K562 (cell line): ENCODE data around the gene RNF39. TPM values are rescaled to one million over a fixed set of nuclear protein-coding genes. Genes with fewer than 3 reads are reported as not detected.

Experiments
- ATAC-seq: fragments of 200-7000 bp; cut with Tn5 transposase; 3 replicates; pipeline ENCODE4 v1.9.1; 2020; ENCODE audit warnings: moderate library complexity
- BruUV-seq: library from RNA; stranded (reverse); fragments of 400-500 nt; replicated peaks from 2 replicates; lab custom pipeline; 2021; lab: Mats Ljungman, UMichigan
- CTCF ChIA-PET: fragments of 300-600 bp; formaldehyde crosslinking; extraction: SDS; loops from one replicate; lab custom pipeline; 2021; ENCODE audit warnings: low intra/inter-chr PET ratio; lab: Yijun Ruan, JAX
- POLR2A ChIA-PET: fragments of 300-600, 350-650 bp; sonication (Branson Sonifier 250); formaldehyde crosslinking; extraction: SDS; loops from one replicate; lab custom pipeline; 2021; ENCODE audit warnings: antibody characterized with exemption, inconsistent platforms; lab: Yijun Ruan, JAX
- DNase-seq, 4 experiments: peaks; one replicate each; pipeline versions ENCODE4 v3.0.0 to v3.0.0-alpha.2; 2011 to 2018; ENCODE audit warnings: low spot score in 3 of 4, mixed read lengths in 3 of 4; ENCODE audit errors: extremely low read depth in 1 of 4
- FAIRE-seq: peaks from 2 replicates; lab custom pipeline; 2011; peaks lifted over from hg19 to GRCh38; lab: Jason Lieb, UNC
- H2AFZ ChIP-seq: 2 replicates; pipeline ENCODE4 v1.6.0; 2011; ENCODE audit warnings: low read depth, low read length, control low read depth, inconsistent platforms
- H3K27ac ChIP-seq: fragments of 200-600 bp; 3 replicates; pipeline ENCODE4 v1.8.0; 2011; ENCODE audit warnings: low read depth, mild to moderate bottlenecking, control low read depth, inconsistent platforms, low read length, moderate library complexity, mixed read lengths; ENCODE audit errors: extremely low read depth
- H3K27me3 ChIP-seq, 2 experiments: fragments of 300-600 bp in 1 of 2; 2 replicates in 1 of 2; 3 replicates in 1 of 2; pipeline versions ENCODE4 v1.6.0 to v1.8.0; 2011; ENCODE audit warnings: inconsistent platforms in 2 of 2, low read length in 2 of 2, mild to moderate bottlenecking in 1 of 2, mixed read lengths in 1 of 2, moderate library complexity in 1 of 2; ENCODE audit not compliant: control insufficient read depth in 2 of 2, insufficient read depth in 2 of 2
- H3K36me3 ChIP-seq: fragments of 300-600 bp; 3 replicates; pipeline ENCODE4 v1.8.0; 2011; ENCODE audit warnings: mild to moderate bottlenecking, low read length, inconsistent platforms; ENCODE audit not compliant: control insufficient read depth, insufficient read depth
- H3K4me1 ChIP-seq, 2 experiments: fragments of 200-600 bp in 1 of 2; replicated peaks in 1 of 2; 2 replicates in 1 of 2; 3 replicates in 1 of 2; pipeline versions ENCODE4 v1.5.1 to v1.8.0; 2011; ENCODE audit warnings: inconsistent platforms in 2 of 2, low read length in 2 of 2, mild to moderate bottlenecking in 1 of 2, mixed read lengths in 1 of 2, moderate library complexity in 1 of 2; ENCODE audit not compliant: control insufficient read depth in 2 of 2, insufficient read depth in 2 of 2
- H3K4me2 ChIP-seq: 2 replicates; pipeline ENCODE4 v1.6.1; 2011; ENCODE audit warnings: low read length, control low read depth, inconsistent platforms, mixed read lengths; ENCODE audit not compliant: insufficient read depth
- H3K4me3 ChIP-seq: fragments of 200-600 bp; sonication (generic), shearing (Covaris generic); 2 replicates; pipeline ENCODE4 v1.5.1; 2016; ENCODE audit warnings: control low read depth, inconsistent platforms
- H3K79me2 ChIP-seq: fragments of 200-600 bp; 3 replicates; pipeline ENCODE4 v1.8.0; 2011; ENCODE audit warnings: low read length, inconsistent platforms; ENCODE audit not compliant: control insufficient read depth, insufficient read depth
- H3K9ac ChIP-seq, 2 experiments: 2 replicates each; pipeline versions ENCODE4 v1.6.0 to v1.6.1; 2011; ENCODE audit warnings: low read depth in 2 of 2, low read length in 2 of 2, control low read depth in 1 of 2, inconsistent platforms in 1 of 2, mild to moderate bottlenecking in 1 of 2, mixed read lengths in 1 of 2; ENCODE audit not compliant: insufficient read depth in 1 of 2
- H3K9me1 ChIP-seq: one replicate; pipeline ENCODE4 v1.6.0; 2011; ENCODE audit warnings: inconsistent platforms, mild to moderate bottlenecking, low read length, moderate library complexity; ENCODE audit not compliant: control insufficient read depth, insufficient read depth
- H3K9me3 ChIP-seq: replicated peaks from 2 replicates; pipeline ENCODE4 v1.5.1; 2011; ENCODE audit warnings: low read depth, low read length, inconsistent platforms; ENCODE audit not compliant: control insufficient read depth, insufficient read depth
- H4K20me1 ChIP-seq: replicated peaks from 2 replicates; pipeline ENCODE4 v1.6.1; 2011; ENCODE audit warnings: low read length, inconsistent platforms, mixed read lengths; ENCODE audit not compliant: control insufficient read depth, insufficient read depth
- BCL6 ChIP-seq: fragments of 250-450 bp; sonication (Bioruptor Pico); IDR thresholded peaks from 2 replicates; pipeline ENCODE4 v1.4.0; 2020
- CBX3 ChIP-seq, 2 experiments: IDR thresholded peaks; 1 replicate in 1 of 2; 2 replicates in 1 of 2; pipeline ENCODE4 v1.6.1; 2012; ENCODE audit warnings: inconsistent platforms in 2 of 2, low read length in 2 of 2, borderline replicate concordance in 1 of 2, control low read depth in 1 of 2
- HMG20B ChIP-seq: fragments of 250-450 bp; sonication (Bioruptor Pico); IDR thresholded peaks from 2 replicates; pipeline ENCODE4 v1.5.0; 2021; ENCODE audit warnings: mild to moderate bottlenecking
- KLF13 ChIP-seq: fragments of 450-650 bp; IDR thresholded peaks from 2 replicates; pipeline ENCODE4 v1.6.1; 2016; ENCODE audit warnings: missing genetic modification characterization, low read depth, mild to moderate bottlenecking, missing compliant biosample characterization, moderate library complexity, borderline replicate concordance
- NFIC ChIP-seq: fragments of 450-650 bp; IDR thresholded peaks from 2 replicates; pipeline ENCODE4 v1.6.1; 2017; ENCODE audit warnings: mild to moderate bottlenecking, inconsistent platforms
- OTX1 ChIP-seq: fragments of 450-650 bp; formaldehyde crosslinking; IDR thresholded peaks from 2 replicates; pipeline ENCODE4 v1.4.0; 2022; ENCODE audit warnings: mild to moderate bottlenecking
- RB1 ChIP-seq: fragments of 450-650 bp; IDR thresholded peaks from 2 replicates; pipeline ENCODE4 v1.6.1; 2017; ENCODE audit warnings: low read depth, mild to moderate bottlenecking
- RBM25 ChIP-seq: fragments of 200-400 bp; formaldehyde crosslinking; IDR thresholded peaks from 2 replicates; pipeline ENCODE4 v1.6.1; 2018; ENCODE audit warnings: low read length, low read depth, moderate library complexity; ENCODE audit not compliant: severe bottlenecking
- TRIM24 ChIP-seq, 2 experiments: fragments of 450-650 bp; IDR thresholded peaks; 2 replicates each; pipeline ENCODE4 v1.6.1; 2016
- TRIM28 ChIP-seq: fragments of 450-650 bp; IDR thresholded peaks from 2 replicates; pipeline ENCODE4 v1.6.1; 2017
- XRCC3 ChIP-seq: fragments of 450-650 bp; IDR thresholded peaks from 2 replicates; pipeline ENCODE4 v1.6.1; 2017; ENCODE audit warnings: mild to moderate bottlenecking, moderate library complexity
- WGBS: fragments of 100-300 bp; shearing (Covaris generic); methylation state at CpG from one replicate; pipeline ENCODE4 v1.1.6; 2016; ENCODE audit warnings: low coverage, mixed read lengths; ENCODE audit not compliant: insufficient coverage; ENCODE audit errors: missing lambda C conversion rate; 5-methylcytosine and 5-hydroxymethylcytosine counted together
- in situ Hi-C: fragments of 300-500 bp; cut with MboI; formaldehyde crosslinking; loops from 4 replicates; pipeline ENCODE4 v1.15.0; 2018; ENCODE audit warnings: inconsistent platforms, mixed read lengths
- intact Hi-C: fragments of 100-400 bp; cut with micrococcal nuclease; formaldehyde crosslinking; loops from 2 replicates; pipeline ENCODE4 v1.14.2; 2022
- polyA plus RNA-seq, 8 experiments: library from polyadenylated mRNA; depleted of rRNA in 4 of 8; stranded (reverse) in 5 of 8; unstranded in 3 of 8; fragments of >200 nt; fragmentation: Nextera tagmentation in 2 of 8; fragmentation: Illumina TruSeq in 1 of 8; extraction: Ambion mirVana in 2 of 8; extraction: Trizol in 1 of 8; gene quantifications; 2 replicates each; pipeline versions ENCODE4 v1.2.1 to v1.2.3, GENCODE V29; 2011 to 2014; ENCODE audit warnings: inconsistent platforms in 1 of 8, missing spikeins in 1 of 8
- total RNA-seq, 7 experiments: library from RNA; depleted of rRNA in 6 of 7; stranded (reverse); fragments of >200 nt in 6 of 7; fragmentation: Illumina TruSeq in 2 of 7; extraction: Trizol in 2 of 7; gene quantifications; 2 replicates each; pipeline versions ENCODE4 v1.2.1 to v1.2.3, GENCODE V29; 2011 to 2021; ENCODE audit warnings: low replicate concordance in 1 of 7
- TF ChIP-seq, protein P1 (sequence below): fragments of 450-650 bp; IDR thresholded peaks from 2 replicates; pipeline ENCODE4 v1.6.1; 2014; ENCODE audit warnings: low read depth, mild to moderate bottlenecking, moderate library complexity, borderline replicate concordance
- TF ChIP-seq, protein P2 (sequence below): sonication (generic); formaldehyde crosslinking; IDR thresholded peaks from 2 replicates; pipeline ENCODE4 v1.8.0; 2022; ENCODE audit warnings: missing genetic modification reagents, mild to moderate bottlenecking, borderline replicate concordance
- TF ChIP-seq, protein P3 (sequence below): sonication (generic); formaldehyde crosslinking; IDR thresholded peaks from 2 replicates; pipeline ENCODE4 v1.8.0; 2022; ENCODE audit warnings: mild to moderate bottlenecking, missing genetic modification reagents

Gene RNF39
- total and polyA plus RNA-seq, 9 of the 15 experiments (the other 6 are each of a cell fraction or from before 2014, with no cell fraction given): not detected

DNA sequence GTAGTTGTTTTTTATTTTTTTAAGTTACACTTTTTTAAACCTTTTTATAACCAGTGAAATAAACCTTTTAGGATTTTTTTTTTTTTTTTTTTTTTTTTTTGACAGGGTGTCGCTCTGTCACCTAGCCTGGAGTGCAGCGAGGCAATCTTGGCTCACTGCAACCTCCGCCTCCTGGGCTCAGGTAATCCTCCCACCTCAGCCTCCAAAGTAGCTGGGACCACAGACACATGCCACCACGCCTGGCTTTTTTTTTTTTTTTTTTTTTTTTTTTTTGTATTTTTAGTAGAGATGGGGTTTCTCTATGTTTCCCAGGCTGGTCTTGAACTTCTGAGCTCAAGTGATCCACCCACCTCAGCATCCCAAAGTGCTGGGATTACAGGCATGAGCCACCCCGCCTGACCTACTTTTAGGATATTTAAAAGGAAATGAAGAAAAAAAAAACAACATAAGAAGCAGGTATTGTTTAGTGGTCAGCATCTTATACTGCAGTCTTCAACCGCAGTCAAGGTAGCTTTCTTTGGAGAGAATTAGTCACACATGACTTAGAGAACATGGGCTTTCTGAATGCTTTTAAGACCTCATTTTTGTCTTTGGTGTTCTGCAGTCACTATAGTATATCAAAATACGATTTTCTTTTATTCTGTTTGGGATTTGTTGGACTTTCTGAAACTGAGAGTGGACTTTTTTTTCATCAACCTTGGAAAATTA is 12.9 kb downstream of the RNF39 start:
- H3K9ac ChIP-seq: peak overlapping the region in 1 of 2 experiments; percentile 96; a peak in 1 of 4 replicates
- no peaks in the 10 kb centered on the region for H4K20me1 ChIP-seq
- POLR2A ChIA-PET: no interaction called here
- peaks cover 58% of the 10 kb centered on the region for H3K79me2 ChIP-seq
- DNase-seq (peak in 1 of 4 experiments; percentile 20), FAIRE-seq (no peak), ATAC-seq (no peak)
- H2AFZ ChIP-seq: no peak overlapping the region
- H3K4me3 ChIP-seq: peak overlapping the region; percentile 79
- peak overlapping the region; percentile 93; the same call in 1 of the 2 replicates for H3K4me2 ChIP-seq
- no peaks in the 10 kb centered on the region for H3K9me1 ChIP-seq
- H3K9me3 ChIP-seq: no peaks in the 10 kb centered on the region
- CTCF ChIA-PET: no interaction called here
- in situ Hi-C loops: no loop called here
- peaks cover 30% of the 10 kb centered on the region for H3K36me3 ChIP-seq
- peaks cover 0 to 14% of the 10 kb centered on the region in 2 experiments; a peak in 3 of 5 replicates for H3K4me1 ChIP-seq
- 63% methylated on average over 5 of the region's 7 CpGs for WGBS
- no peaks in the 10 kb centered on the region for H3K27me3 ChIP-seq
- intact Hi-C loops: loop anchor here (5.0 to 10.0 kb wide), 2 partner anchors 95 to 282 kb away; partner anchors contain the start of gene RPP21
- H3K27ac ChIP-seq: peak overlapping the region; percentile 85; the same call in 1 of the 3 replicates
- BruUV-seq: no TSS peak
- no peak for TF ChIP-seq HMG20B (CRISPR knock-in tag)
- TF ChIP-seq, protein P1, sequence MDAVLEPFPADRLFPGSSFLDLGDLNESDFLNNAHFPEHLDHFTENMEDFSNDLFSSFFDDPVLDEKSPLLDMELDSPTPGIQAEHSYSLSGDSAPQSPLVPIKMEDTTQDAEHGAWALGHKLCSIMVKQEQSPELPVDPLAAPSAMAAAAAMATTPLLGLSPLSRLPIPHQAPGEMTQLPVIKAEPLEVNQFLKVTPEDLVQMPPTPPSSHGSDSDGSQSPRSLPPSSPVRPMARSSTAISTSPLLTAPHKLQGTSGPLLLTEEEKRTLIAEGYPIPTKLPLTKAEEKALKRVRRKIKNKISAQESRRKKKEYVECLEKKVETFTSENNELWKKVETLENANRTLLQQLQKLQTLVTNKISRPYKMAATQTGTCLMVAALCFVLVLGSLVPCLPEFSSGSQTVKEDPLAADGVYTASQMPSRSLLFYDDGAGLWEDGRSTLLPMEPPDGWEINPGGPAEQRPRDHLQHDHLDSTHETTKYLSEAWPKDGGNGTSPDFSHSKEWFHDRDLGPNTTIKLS: no peak
- TF ChIP-seq RBM25: peak; percentile 75
- TF ChIP-seq TRIM28: peak; percentile 77
- TF ChIP-seq RB1: no peak
- no peak for TF ChIP-seq NFIC
- TF ChIP-seq, protein P2, sequence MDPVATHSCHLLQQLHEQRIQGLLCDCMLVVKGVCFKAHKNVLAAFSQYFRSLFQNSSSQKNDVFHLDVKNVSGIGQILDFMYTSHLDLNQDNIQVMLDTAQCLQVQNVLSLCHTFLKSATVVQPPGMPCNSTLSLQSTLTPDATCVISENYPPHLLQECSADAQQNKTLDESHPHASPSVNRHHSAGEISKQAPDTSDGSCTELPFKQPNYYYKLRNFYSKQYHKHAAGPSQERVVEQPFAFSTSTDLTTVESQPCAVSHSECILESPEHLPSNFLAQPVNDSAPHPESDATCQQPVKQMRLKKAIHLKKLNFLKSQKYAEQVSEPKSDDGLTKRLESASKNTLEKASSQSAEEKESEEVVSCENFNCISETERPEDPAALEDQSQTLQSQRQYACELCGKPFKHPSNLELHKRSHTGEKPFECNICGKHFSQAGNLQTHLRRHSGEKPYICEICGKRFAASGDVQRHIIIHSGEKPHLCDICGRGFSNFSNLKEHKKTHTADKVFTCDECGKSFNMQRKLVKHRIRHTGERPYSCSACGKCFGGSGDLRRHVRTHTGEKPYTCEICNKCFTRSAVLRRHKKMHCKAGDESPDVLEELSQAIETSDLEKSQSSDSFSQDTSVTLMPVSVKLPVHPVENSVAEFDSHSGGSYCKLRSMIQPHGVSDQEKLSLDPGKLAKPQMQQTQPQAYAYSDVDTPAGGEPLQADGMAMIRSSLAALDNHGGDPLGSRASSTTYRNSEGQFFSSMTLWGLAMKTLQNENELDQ (CRISPR knock-in tag): no peak
- no peak for TF ChIP-seq KLF13 (tag)
- TF ChIP-seq TRIM24 (IDR thresholded peaks at IDR 0.05): peak in 1 of 2 experiments; percentile 33; a peak in 1 of 4 replicates
- TF ChIP-seq BCL6 (CRISPR knock-in tag): no peak
- no peak for TF ChIP-seq XRCC3
- peak in 1 of 2 experiments; percentile 77; a peak in 1 of 3 replicates for TF ChIP-seq CBX3 (IDR thresholded peaks at IDR 0.05; ENCODE audit: borderline replicate concordance in 1 of 2, low read length in 2 of 2)
- no peak for TF ChIP-seq OTX1 (CRISPR knock-in tag)
- TF ChIP-seq, protein P3, sequence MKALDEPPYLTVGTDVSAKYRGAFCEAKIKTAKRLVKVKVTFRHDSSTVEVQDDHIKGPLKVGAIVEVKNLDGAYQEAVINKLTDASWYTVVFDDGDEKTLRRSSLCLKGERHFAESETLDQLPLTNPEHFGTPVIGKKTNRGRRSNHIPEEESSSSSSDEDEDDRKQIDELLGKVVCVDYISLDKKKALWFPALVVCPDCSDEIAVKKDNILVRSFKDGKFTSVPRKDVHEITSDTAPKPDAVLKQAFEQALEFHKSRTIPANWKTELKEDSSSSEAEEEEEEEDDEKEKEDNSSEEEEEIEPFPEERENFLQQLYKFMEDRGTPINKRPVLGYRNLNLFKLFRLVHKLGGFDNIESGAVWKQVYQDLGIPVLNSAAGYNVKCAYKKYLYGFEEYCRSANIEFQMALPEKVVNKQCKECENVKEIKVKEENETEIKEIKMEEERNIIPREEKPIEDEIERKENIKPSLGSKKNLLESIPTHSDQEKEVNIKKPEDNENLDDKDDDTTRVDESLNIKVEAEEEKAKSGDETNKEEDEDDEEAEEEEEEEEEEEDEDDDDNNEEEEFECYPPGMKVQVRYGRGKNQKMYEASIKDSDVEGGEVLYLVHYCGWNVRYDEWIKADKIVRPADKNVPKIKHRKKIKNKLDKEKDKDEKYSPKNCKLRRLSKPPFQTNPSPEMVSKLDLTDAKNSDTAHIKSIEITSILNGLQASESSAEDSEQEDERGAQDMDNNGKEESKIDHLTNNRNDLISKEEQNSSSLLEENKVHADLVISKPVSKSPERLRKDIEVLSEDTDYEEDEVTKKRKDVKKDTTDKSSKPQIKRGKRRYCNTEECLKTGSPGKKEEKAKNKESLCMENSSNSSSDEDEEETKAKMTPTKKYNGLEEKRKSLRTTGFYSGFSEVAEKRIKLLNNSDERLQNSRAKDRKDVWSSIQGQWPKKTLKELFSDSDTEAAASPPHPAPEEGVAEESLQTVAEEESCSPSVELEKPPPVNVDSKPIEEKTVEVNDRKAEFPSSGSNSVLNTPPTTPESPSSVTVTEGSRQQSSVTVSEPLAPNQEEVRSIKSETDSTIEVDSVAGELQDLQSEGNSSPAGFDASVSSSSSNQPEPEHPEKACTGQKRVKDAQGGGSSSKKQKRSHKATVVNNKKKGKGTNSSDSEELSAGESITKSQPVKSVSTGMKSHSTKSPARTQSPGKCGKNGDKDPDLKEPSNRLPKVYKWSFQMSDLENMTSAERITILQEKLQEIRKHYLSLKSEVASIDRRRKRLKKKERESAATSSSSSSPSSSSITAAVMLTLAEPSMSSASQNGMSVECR (CRISPR knock-in tag): no peak
